Spleen (tissue), 7 donors: Measurements from ENCODE around the gene BRD4.

Experiments used
- POLR2A ChIP-seq, 3 donors: fragments of 450-650 bp; IDR thresholded peaks; one replicate each; pipeline ENCODE4 v1.5.1; 2017; ENCODE audit warnings: antibody characterized with exemption in 3 of 3, mild to moderate bottlenecking in 1 of 3
- POLR2AphosphoS5 ChIP-seq, 3 donors: sonication (generic); formaldehyde crosslinking; IDR thresholded peaks; one replicate each; pipeline ENCODE4 v1.5.1; 2017; ENCODE audit warnings: antibody characterized with exemption in 3 of 3
- TF ChIP-seq, protein P1 (sequence below), 11 experiments: fragments of 200-600 bp in 7 of 11; fragments of 450-650 bp in 4 of 11; sonication (generic) in 4 of 11; IDR thresholded peaks in 8 of 11; conservative IDR thresholded peaks in 3 of 11; 1 replicate in 7 of 11; 2 replicates in 4 of 11; pipeline versions ENCODE4 v1.4.0 to v1.8.0; 2016 to 2021; ENCODE audit warnings: antibody characterized with exemption in 11 of 11, inconsistent platforms in 4 of 11, mild to moderate bottlenecking in 1 of 11
- donor health status: DM: no; HTN: no; CAD: no; lungs with moderate emphysema.
- donor health status: DM: no; HTN: no; CAD: no.
- donor health status: DM: no; HTN: no; CAD: no.

DNA sequence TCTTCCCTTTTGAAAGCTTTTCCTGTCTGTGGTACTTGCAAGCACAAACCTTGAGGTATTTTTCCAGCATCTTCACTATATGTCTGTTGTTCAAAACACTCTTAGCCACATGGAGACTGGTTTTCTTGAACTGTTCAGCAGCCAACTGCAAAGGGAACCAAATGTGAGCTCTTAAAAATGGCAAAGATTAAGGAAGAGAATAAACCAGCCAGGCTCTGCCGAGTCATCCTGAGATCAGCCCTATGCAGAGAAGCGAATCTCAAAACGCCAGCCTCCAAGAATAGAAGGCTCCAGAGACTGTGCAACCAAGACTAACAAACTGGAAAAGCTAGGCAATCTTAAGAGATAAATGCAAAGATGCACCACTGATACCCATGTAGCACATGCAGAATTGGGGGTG is 26.6 kb upstream of the BRD4 start:
- TF ChIP-seq POLR2AphosphoS5 (IDR thresholded peaks at IDR 0.05): no peak
- no peak for TF ChIP-seq POLR2A (IDR thresholded peaks at IDR 0.05)
- TF ChIP-seq, protein P1, sequence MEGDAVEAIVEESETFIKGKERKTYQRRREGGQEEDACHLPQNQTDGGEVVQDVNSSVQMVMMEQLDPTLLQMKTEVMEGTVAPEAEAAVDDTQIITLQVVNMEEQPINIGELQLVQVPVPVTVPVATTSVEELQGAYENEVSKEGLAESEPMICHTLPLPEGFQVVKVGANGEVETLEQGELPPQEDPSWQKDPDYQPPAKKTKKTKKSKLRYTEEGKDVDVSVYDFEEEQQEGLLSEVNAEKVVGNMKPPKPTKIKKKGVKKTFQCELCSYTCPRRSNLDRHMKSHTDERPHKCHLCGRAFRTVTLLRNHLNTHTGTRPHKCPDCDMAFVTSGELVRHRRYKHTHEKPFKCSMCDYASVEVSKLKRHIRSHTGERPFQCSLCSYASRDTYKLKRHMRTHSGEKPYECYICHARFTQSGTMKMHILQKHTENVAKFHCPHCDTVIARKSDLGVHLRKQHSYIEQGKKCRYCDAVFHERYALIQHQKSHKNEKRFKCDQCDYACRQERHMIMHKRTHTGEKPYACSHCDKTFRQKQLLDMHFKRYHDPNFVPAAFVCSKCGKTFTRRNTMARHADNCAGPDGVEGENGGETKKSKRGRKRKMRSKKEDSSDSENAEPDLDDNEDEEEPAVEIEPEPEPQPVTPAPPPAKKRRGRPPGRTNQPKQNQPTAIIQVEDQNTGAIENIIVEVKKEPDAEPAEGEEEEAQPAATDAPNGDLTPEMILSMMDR (IDR thresholded peaks at IDR 0.05 in 8 of 11, conservative IDR thresholded peaks at IDR 0.05 in 3 of 11): no peak
